ACC112 (cell line): ENCODE results near the gene ABCG4.
"Not testable (repeated sequence)": the region's sequence is repeated elsewhere in the genome, so short reads cannot be mapped to it uniquely, and the experiment has no call there.

Experiments used
- H2AFZ ChIP-seq: fragments of 200-600 bp; sonication (generic); one replicate; pipeline ENCODE4 v1.6.0; 2017; ENCODE audit warnings: antibody characterized with exemption, low read length; ENCODE audit not compliant: unreplicated experiment
- H3K27ac ChIP-seq: fragments of 200-600 bp; sonication (generic); 2 replicates; pipeline ENCODE4 v1.5.1; 2014; ENCODE audit warnings: low read depth, mild to moderate bottlenecking, antibody characterized with exemption, low read length, moderate library complexity
- H3K27me3 ChIP-seq: fragments of 200-600 bp; sonication (generic); 2 replicates; pipeline ENCODE4 v1.6.1; 2014; ENCODE audit warnings: mild to moderate bottlenecking, antibody characterized with exemption, low read length, moderate library complexity, mixed read lengths; ENCODE audit not compliant: insufficient read depth
- H3K36me3 ChIP-seq: fragments of 200-600 bp; sonication (generic); 2 replicates; pipeline ENCODE4 v1.6.1; 2016; ENCODE audit warnings: mild to moderate bottlenecking, antibody characterized with exemption, low read length, moderate library complexity, mixed read lengths; ENCODE audit not compliant: insufficient read depth
- H3K4me1 ChIP-seq: fragments of 200-600 bp; sonication (generic); one replicate; pipeline ENCODE4 v1.6.1; 2016; ENCODE audit warnings: low read length, mixed read lengths; ENCODE audit not compliant: insufficient read depth, unreplicated experiment, control insufficient read depth
- H3K4me3 ChIP-seq: fragments of 200-600 bp; sonication (generic); 2 replicates; pipeline ENCODE4 v1.5.1; 2014; ENCODE audit warnings: mild to moderate bottlenecking, low read depth, low read length
- H3K79me2 ChIP-seq: fragments of 200-600 bp; sonication (generic); one replicate; pipeline ENCODE4 v1.6.0; 2016; ENCODE audit warnings: low read length; ENCODE audit not compliant: control insufficient read depth, unreplicated experiment, insufficient read depth

ABCG4 gene

DNA sequence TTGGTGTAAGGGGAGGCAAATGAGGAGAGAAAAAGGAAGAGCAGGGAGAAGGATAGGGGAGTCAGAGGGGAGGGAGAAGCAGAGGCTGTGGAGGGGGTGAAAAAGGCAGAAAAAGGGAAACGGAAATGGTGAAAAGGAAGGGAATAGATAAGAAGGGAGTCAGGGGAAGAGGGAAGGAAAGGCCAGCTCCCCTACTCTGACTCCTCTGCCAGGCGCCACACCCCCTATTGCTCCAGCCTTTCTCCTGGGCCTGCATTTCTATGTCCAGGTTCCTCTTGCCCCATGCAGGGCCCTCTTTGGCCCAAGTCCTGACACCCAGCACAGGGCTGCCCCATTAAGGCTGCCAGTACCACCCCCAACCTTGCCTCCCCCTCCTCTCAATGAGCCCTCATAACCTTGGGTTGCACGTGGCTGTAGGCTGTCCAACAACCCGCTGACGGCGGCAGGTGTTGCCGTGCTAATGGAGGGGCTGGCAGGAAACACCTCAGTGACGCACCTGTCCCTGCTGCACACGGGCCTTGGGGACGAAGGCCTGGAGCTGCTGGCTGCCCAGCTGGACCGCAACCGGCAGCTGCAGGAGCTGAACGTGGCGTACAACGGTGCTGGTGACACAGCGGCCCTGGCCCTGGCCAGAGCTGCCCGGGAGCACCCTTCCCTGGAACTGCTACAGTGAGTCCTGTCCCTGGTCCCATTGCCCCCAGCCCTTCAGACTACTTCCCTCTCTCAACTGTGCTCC lies 33.0 kb downstream of the ABCG4 start:
- H3K4me3 ChIP-seq, result no peak overlapping the region
- no peaks in the 10 kb centered on the region for H3K79me2 ChIP-seq
- H3K4me1 ChIP-seq, result no peaks in the 10 kb centered on the region
- H3K27me3 ChIP-seq, result peaks cover 11% of the 10 kb centered on the region
- H3K36me3 ChIP-seq, result no peaks in the 10 kb centered on the region
- H3K27ac ChIP-seq, result no peak overlapping the region
- H2AFZ ChIP-seq, result no peak overlapping the region

DNA sequence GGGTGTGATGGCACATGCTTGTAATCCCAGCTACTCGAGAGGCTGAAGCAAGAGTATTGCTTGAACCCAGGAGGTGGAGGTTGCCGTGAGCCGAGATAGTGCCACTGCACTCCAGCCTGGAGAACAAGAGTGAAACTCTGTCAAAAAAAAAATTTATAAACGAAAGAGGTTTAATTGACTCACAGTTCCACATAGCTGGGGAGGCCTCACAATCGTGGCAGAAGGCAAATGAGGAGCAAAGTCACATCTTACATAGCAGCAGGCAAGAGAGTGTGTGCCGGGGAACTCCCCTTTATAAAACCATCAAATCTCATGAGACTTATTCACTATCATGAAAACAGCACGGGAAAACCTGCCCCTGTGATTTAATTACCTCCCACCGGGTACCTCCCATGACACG lies 35.5 kb downstream of the ABCG4 start:
- H3K27ac ChIP-seq, H2AFZ ChIP-seq, H3K36me3 ChIP-seq, H3K4me1 ChIP-seq, H3K79me2 ChIP-seq, H3K4me3 ChIP-seq: not testable (repeated sequence)
- peaks cover 11% of the 10 kb centered on the region for H3K27me3 ChIP-seq

DNA sequence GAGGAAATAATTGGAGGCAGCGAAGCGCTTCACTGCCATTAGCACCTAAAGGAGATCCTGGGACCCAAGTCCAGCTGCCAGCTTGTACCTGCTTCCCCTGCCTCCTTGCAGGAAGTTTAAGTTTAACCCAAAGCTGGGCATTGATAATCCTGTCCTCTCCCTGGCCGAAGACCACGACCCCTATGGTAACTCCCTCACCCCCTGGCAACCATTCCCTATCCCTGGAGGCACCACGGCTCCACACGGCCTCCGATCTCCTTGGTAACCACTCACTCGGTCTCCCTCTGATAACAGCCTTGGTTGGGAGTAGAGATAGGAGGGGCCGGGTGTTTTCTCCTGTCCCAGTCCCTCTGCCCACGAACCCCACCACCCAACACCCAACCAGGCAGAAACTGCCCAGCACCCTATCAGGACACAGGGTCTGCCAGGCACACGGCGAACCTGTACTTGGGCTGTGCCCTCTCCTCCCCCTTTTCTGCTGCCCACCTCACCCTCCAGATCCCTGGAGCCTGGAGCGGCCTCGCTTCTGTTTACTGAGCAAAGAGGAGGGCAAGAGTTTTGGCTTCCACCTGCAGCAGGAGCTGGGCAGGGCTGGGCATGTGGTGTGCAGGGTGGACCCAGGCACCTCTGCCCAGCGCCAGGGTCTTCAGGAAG lies 37.3 kb downstream of the ABCG4 start:
- no peaks in the 10 kb centered on the region for H3K36me3 ChIP-seq
- H3K4me1 ChIP-seq, result no peaks in the 10 kb centered on the region
- H3K79me2 ChIP-seq, result no peaks in the 10 kb centered on the region
- peaks cover 11% of the 10 kb centered on the region for H3K27me3 ChIP-seq
- no peak overlapping the region for H2AFZ ChIP-seq
- no peak overlapping the region for H3K4me3 ChIP-seq
- H3K27ac ChIP-seq, result no peak overlapping the region

DNA sequence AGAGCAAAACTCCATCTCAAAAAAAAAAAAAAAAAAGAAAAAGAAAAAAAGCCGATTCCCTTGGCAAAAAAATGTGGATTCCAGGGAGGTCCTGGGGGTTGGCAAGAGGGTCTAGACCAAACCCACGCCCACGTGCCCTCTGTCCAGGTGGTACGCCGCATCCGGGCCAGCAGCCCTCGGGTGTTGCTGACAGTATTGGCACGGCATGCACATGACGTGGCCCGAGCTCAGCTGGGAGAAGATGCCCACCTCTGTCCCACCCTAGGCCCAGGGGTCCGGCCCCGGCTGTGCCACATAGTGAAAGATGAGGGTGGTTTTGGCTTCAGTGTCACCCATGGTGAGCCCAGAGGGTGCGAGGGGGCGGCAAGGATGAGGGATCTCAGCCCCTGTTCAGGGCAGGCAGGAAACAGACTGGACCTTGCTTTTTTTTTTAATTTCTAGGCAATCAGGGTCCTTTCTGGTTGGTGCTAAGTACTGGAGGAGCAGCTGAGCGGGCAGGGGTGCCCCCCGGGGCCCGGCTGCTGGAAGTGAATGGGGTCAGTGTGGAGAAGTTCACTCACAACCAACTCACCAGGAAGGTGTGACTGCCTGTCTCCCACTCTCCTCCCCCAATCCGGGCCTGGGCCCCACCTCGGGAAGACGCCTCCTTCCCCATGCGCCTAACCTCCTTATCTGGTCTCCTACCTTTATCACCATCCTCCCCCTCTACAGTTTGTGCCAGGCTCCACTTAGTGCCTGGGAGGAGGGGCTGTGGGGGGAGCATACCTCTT lies 38.5 kb downstream of the ABCG4 start:
- Histone ChIP-seq H3K36me3 (no peaks in the 10 kb centered on the region), H3K27me3 (peaks cover 11% of the 10 kb centered on the region), H3K79me2 (no peaks in the 10 kb centered on the region), H3K4me1 (no peaks in the 10 kb centered on the region), H3K4me3 (no peak overlapping the region), H2AFZ (no peak overlapping the region), H3K27ac (no peak overlapping the region)

DNA sequence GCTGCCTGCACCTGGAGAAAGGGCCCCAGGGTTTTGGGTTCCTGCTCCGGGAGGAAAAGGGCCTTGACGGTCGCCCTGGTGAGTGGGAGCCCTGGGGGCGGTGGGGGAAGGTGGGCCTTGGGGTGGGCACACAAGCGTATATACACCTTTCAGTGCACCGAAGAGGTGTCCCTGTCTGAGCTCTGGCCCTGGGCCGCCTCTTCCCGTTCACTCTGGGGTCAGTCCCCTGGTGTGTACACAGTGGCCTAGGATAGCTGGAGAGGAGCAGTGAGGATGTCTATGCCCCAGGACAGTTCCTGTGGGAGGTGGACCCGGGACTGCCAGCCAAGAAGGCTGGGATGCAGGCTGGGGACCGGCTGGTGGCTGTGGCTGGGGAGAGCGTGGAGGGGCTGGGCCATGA lies 39.2 kb downstream of the ABCG4 start:
- Histone ChIP-seq H3K4me3 (no peak overlapping the region), H3K36me3 (no peaks in the 10 kb centered on the region), H3K79me2 (no peaks in the 10 kb centered on the region), H3K4me1 (no peaks in the 10 kb centered on the region), H3K27me3 (peaks cover 11% of the 10 kb centered on the region), H2AFZ (no peak overlapping the region), H3K27ac (no peak overlapping the region)

DNA sequence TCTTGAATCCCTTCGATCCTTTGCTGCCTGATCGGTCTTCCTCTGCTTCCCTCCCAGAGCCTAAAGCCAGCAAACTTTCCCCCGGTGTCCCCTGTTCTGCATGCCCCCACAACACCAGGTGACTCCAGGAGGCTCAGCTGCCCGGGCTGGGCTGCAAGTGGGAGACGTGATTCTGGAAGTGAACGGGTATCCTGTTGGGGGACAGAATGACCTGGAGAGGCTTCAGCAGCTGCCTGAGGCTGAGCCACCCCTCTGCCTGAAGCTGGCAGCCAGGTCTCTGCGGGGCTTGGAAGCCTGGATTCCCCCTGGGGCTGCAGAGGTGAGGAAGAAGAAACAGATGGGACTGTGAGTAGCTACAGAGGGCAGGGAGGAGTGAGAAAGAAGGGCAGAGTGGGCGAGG lies 40.0 kb downstream of the ABCG4 start:
- Histone ChIP-seq H3K27me3 (peaks cover 11% of the 10 kb centered on the region), H3K4me3 (no peak overlapping the region), H3K27ac (no peak overlapping the region), H3K79me2 (no peaks in the 10 kb centered on the region), H2AFZ (no peak overlapping the region), H3K36me3 (no peaks in the 10 kb centered on the region), H3K4me1 (no peaks in the 10 kb centered on the region)

DNA sequence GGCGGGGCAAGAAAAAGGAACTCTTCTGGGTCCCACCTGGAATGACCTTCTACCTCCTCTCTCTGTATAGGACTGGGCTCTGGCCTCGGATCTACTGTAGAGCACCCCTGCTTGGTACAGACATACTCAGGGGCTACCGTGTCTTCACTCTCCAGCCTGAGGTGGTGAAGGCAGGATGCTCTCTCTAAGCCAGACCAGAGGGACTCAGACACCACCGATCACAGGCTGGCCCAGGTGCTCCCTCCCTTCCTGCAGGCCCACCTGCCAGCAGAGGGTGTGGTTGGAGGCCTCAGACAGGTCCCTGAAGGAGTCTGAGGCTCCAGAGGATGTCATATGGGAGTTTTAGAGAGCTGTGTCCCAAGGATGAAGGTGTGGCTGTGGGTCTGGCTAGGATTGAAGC lies 40.5 kb downstream of the ABCG4 start:
- Histone ChIP-seq H3K4me1 (no peaks in the 10 kb centered on the region), H3K36me3 (no peaks in the 10 kb centered on the region), H2AFZ (no peak overlapping the region), H3K27ac (no peak overlapping the region), H3K4me3 (no peak overlapping the region), H3K79me2 (no peaks in the 10 kb centered on the region), H3K27me3 (peaks cover 11% of the 10 kb centered on the region)

DNA sequence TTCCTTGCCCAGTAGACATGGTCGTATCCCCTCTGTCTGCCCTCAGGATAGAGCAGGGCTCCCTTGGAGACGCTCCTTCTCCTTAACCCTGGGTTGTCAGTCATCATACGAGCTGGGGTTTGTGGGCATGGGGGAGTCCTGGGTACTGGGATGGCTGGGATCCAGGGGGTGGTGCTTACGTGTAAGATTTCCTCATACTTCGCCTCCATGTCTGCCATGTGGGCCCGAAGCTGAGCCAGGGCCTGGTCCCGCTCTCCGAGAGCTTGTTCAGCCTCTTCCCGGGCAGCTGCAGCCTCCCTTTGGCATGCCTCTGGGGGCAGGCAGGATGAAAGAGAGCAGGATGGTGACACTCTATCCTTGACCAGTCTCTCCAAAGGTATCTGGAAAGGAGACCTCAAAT lies 41.7 kb downstream of the ABCG4 start:
- Histone ChIP-seq H2AFZ (no peak overlapping the region), H3K36me3 (no peaks in the 10 kb centered on the region), H3K27me3 (peaks cover 8% of the 10 kb centered on the region), H3K4me3 (no peak overlapping the region), H3K79me2 (no peaks in the 10 kb centered on the region), H3K4me1 (no peaks in the 10 kb centered on the region), H3K27ac (no peak overlapping the region)

DNA sequence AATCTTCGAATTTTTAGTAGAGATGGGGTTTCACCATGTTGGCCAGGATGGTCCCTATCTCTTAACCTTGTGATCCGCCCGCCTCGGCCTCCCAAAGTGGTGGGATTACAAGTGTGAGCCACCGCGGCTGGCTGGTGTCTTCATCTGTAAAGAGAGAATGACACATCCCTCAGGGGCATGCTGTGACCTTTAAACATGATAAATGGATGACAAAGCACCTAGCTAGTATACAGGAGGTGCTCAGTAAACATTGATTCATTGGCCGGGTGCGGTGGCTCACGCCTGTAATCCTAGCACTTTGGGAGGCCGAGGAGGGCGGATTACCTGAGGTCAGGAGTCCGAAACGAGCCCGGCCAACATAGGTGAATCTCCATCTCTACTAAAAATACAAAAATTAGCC lies 42.4 kb downstream of the ABCG4 start:
- H3K4me1 ChIP-seq, H3K4me3 ChIP-seq, H2AFZ ChIP-seq: not testable (repeated sequence)

DNA sequence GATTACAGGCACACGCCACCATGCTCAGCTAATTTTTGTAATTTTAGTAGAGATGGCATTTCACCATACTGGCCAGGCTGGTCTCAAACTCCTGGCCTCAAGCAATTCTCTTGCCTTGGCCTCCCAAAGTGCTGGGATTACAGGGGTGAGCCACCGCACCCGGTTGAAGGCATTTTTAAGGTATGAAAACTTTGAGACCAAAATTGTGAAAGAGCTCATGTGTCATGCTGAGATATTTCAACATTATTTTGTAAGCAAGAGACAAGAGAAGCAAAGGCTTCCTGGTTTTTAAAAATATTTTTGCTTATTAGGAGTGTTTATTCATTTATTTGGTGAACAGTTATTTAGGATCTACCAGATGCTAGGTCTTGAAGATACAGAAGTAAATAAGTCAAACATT lies 43.3 kb downstream of the ABCG4 start:
- Histone ChIP-seq H2AFZ (no peak overlapping the region), H3K79me2 (no peaks in the 10 kb centered on the region), H3K36me3 (no peaks in the 10 kb centered on the region), H3K4me3 (no peak overlapping the region), H3K27ac (no peak overlapping the region), H3K4me1 (no peaks in the 10 kb centered on the region), H3K27me3 (no peaks in the 10 kb centered on the region)

More for the DNA sequence above, 42.4 kb downstream of the ABCG4 start:
- H3K79me2 ChIP-seq, H3K36me3 ChIP-seq, H3K27me3 ChIP-seq, H3K27ac ChIP-seq: not testable (repeated sequence)

DNA sequence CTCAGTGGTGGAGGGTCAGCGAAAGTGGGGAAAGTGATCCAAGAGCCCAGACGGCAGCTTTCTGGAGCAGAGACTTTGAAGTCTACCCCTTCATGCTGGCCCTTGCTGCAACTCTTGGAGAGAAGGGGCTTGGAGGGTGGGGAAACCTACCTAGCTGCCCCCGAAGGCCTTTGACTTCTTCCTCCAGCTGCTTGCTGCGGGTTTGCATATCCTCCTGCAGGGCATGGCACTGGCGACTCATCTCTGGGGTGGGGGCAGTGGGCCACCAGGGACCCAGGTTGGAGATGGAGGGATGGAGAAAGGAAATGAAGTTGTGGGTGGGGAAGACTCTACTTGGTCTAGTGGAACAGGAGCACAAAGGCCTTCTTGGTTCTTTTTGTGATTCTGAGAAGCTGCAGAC lies 44.1 kb downstream of the ABCG4 start:
- no peak overlapping the region for H2AFZ ChIP-seq
- no peak overlapping the region for H3K4me3 ChIP-seq
- H3K79me2 ChIP-seq, result no peaks in the 10 kb centered on the region
- H3K27ac ChIP-seq, result no peak overlapping the region
- H3K27me3 ChIP-seq, result no peaks in the 10 kb centered on the region
- no peaks in the 10 kb centered on the region for H3K4me1 ChIP-seq
- no peaks in the 10 kb centered on the region for H3K36me3 ChIP-seq
